ENCODE measurements around the gene ZNF747. TPM values are rescaled to one million over a fixed set of nuclear protein-coding genes. Genes with fewer than 3 reads are reported as not detected.

ZNF747 gene
- total RNA-seq, 4 donors from 2014 or later = 13.6 to 30.7 (median 21.8) TPM

- intact Hi-C loops (cut with DNase I) = no loop called here
- peak within 1 kb of the TSS; percentile 88 to 99 (median 95) for H3K4me3 ChIP-seq (replicated peaks in 1 of 3)
- peak; percentile 99 for DNase-seq
- peaks cover 11% of the 10 kb centered on the region in 2 donors for H3K36me3 ChIP-seq
- TF ChIP-seq POLR2A (IDR thresholded peaks at IDR 0.05) = peak in 1 of 2 donors; percentile 59
- TF ChIP-seq, protein P1, sequence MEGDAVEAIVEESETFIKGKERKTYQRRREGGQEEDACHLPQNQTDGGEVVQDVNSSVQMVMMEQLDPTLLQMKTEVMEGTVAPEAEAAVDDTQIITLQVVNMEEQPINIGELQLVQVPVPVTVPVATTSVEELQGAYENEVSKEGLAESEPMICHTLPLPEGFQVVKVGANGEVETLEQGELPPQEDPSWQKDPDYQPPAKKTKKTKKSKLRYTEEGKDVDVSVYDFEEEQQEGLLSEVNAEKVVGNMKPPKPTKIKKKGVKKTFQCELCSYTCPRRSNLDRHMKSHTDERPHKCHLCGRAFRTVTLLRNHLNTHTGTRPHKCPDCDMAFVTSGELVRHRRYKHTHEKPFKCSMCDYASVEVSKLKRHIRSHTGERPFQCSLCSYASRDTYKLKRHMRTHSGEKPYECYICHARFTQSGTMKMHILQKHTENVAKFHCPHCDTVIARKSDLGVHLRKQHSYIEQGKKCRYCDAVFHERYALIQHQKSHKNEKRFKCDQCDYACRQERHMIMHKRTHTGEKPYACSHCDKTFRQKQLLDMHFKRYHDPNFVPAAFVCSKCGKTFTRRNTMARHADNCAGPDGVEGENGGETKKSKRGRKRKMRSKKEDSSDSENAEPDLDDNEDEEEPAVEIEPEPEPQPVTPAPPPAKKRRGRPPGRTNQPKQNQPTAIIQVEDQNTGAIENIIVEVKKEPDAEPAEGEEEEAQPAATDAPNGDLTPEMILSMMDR (IDR thresholded peaks at IDR 0.05) = peak in 1 of 6 experiments; percentile 6
- 0% methylated on average over 36 to 45 of the region's 74 CpGs for WGBS, 2 donors
- peak within 1 kb of the TSS; percentile 66 to 92 (median 89) for H3K27ac ChIP-seq
- H3K9me3 ChIP-seq = no peaks in the 10 kb centered on the region
- peaks cover 11 to 16% of the 10 kb centered on the region in 2 donors for H3K4me1 ChIP-seq
- no peaks in the 10 kb centered on the region for H3K27me3 ChIP-seq
Measured at GRCh38 chr16:30557957-30558788, 23.5 kb upstream of the ZNF747 start, which contains the start of gene ZNF764. TSS of gene ZNF764 (minus strand) at chr16:30558374. CDS start at chr16:30558182, 192 bp downstream.

DNA sequence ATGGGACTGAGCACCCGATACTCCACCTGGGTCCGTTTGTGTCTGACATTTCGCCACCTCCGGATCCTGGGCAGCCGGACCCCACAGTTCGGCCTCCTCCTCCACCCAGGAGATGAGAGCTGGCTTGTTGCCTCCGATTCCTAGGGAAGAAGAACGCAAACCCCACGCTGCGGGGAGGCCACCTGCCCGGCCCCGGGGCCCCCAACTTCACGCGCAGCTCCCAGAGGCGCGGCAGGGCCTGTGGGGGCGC lies 23.0 kb upstream of the ZNF747 start:
- intact Hi-C loops (cut with DNase I) = no loop called here
- peak overlapping the region; percentile 88 to 99 (median 95) for H3K4me3 ChIP-seq (replicated peaks in 1 of 3)
- H3K36me3 ChIP-seq = peaks cover 11% of the 10 kb centered on the region in 2 donors
- 0 to 2% methylated on average over 1 to 11 of the region's 17 CpGs for WGBS, 2 donors
- peaks cover 11 to 16% of the 10 kb centered on the region in 2 donors for H3K4me1 ChIP-seq
- H3K27ac ChIP-seq = peak overlapping the region; percentile 66 to 92 (median 89)
- no peaks in the 10 kb centered on the region for H3K9me3 ChIP-seq
- DNase-seq = no peak
- H3K27me3 ChIP-seq = no peaks in the 10 kb centered on the region
- TF ChIP-seq, protein P1 (IDR thresholded peaks at IDR 0.05) = no peak
- no peak for TF ChIP-seq POLR2A (IDR thresholded peaks at IDR 0.05)

GRCh38 chr16:30556125-30556473 lies 21.4 kb upstream of the ZNF747 start:
- intact Hi-C loops (cut with DNase I) = no loop called here

GRCh38 chr16:30555315-30556124 lies 20.9 kb upstream of the ZNF747 start:
- H3K27ac ChIP-seq = no peak overlapping the region
- H3K4me3 ChIP-seq (replicated peaks in 1 of 3) = no peak overlapping the region
- no peak for DNase-seq
- H3K36me3 ChIP-seq = peaks cover 11% of the 10 kb centered on the region in 2 donors
- peaks cover 6 to 13% of the 10 kb centered on the region in 2 donors for H3K4me1 ChIP-seq
- intact Hi-C loops (cut with DNase I) = no loop called here
- H3K27me3 ChIP-seq = no peaks in the 10 kb centered on the region
- 95 to 96% methylated on average over 20 to 40 of the region's 69 CpGs for WGBS, 2 donors
- no peak for TF ChIP-seq POLR2A (IDR thresholded peaks at IDR 0.05)
- TF ChIP-seq, protein P1 (IDR thresholded peaks at IDR 0.05) = peak in 1 of 6 experiments; percentile 2
- no peaks in the 10 kb centered on the region for H3K9me3 ChIP-seq

More at GRCh38 chr16:30556125-30556473, 21.4 kb upstream of the ZNF747 start:
- Histone ChIP-seq H3K4me1 (peaks cover 8 to 16% of the 10 kb centered on the region in 2 donors), H3K4me3 (replicated peaks in 1 of 3) (no peak overlapping the region), H3K27ac (no peak overlapping the region), H3K36me3 (peaks cover 11% of the 10 kb centered on the region in 2 donors), H3K27me3 (no peaks in the 10 kb centered on the region), H3K9me3 (no peaks in the 10 kb centered on the region)
- DNase-seq = no peak
- WGBS, 2 donors = 81% methylated on average over 10 of the region's 10 CpGs
- no peak for TF ChIP-seq POLR2A (IDR thresholded peaks at IDR 0.05)
- TF ChIP-seq, protein P1 (IDR thresholded peaks at IDR 0.05) = no peak
